T47D (cell line): Measurements from ENCODE around the gene RNF157.
"Not testable (repeated sequence)": the region's sequence is repeated elsewhere in the genome, so short reads cannot be mapped to it uniquely, and the experiment has no call there.

Experiments used
- DNase-seq, 2 experiments: peaks; one replicate each; pipeline versions ENCODE4 v3.0.0 to v3.0.0-alpha.2; 2011 to 2012; ENCODE audit warnings: low read depth in 1 of 2, low spot score in 1 of 2
- JUND ChIP-seq: IDR thresholded peaks from 2 replicates; pipeline ENCODE4 v1.6.1; 2012; ENCODE audit warnings: low read depth
- in situ Hi-C: cut with HindIII; loops from 2 replicates; pipeline ENCODE4 v1.10.0; 2016; ENCODE audit warnings: low sequenced_read_pairs, low pct_unique_long_range_greater_than_20kb

RNF157 gene

DNA sequence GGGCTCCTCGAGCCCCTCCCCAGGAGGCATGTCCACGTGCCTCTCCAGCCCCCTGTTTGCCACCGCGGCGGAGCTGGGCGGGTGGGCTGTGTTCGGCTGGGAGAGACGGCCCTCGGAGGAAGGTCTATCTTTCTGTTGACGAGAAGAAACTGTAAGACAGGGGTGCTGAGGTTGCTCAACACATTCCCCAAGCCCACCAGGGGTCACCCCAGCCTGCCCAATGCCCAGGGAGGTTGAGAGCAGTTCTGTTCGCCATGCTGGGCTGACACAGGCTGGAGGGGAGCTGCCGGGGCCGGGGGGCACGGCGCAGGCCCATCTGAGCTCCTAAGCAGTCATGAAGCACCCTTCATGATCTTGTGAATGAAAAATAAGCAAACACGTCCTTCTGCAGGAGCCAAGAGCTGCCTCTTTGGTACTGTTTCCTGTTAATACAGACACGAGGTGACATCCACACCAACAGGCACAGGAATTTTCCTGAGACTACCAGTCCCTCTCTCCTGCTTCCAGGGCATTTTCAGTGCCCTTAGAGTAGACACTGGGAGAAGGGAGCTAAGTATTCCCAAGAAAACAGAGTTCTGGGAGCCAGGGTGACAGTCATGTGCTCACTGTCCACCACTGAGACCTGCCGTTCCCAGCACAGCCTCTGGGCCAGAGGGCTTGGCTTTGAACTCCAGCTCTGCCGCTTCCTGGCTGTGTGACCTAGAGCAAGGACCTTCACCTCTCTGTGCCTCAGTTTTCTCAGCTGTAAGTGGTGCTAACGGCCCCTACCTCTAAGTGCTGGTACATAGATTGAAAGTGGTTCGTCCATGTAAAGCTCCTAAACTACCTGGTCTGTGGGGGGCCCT lies 34.0 kb upstream of the RNF157 start:
- TF ChIP-seq JUND: no peak
- DNase-seq: no peak
- in situ Hi-C loops: no loop called here

DNA sequence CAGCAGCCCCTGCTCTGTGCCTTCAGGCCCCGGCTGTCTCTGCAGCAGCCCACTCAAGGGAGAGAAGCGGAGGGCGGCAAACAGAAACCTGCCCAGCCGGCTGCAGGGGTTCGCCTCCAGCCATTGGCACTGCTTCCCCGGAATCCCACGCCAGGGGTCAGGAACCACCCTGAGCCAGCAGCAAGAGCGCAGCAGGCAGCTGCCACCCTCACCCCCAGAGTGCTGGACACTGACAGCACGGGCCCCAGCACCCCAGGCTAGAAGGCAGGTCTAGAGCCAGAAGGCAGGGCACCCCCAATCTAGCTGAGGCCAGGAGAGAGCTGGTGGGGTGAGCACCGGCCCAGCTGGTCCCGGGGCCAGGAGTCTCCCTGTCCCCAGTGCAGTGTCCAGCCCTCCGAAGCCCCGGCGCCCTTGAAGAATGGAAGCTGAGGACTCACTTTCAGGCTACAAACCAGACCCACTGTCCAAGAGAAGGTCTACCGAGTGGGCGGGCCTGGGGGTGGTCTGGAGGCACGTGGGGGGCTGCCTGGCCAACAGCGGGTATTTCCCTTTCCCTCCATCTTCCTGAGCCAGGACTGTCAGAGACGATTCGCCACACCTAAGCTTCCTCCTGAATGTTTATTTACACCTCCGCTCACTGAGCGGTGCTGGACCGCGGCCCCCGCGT lies 33.3 kb upstream of the RNF157 start:
- in situ Hi-C loops: no loop called here
- DNase-seq: no peak
- no peak for TF ChIP-seq JUND

DNA sequence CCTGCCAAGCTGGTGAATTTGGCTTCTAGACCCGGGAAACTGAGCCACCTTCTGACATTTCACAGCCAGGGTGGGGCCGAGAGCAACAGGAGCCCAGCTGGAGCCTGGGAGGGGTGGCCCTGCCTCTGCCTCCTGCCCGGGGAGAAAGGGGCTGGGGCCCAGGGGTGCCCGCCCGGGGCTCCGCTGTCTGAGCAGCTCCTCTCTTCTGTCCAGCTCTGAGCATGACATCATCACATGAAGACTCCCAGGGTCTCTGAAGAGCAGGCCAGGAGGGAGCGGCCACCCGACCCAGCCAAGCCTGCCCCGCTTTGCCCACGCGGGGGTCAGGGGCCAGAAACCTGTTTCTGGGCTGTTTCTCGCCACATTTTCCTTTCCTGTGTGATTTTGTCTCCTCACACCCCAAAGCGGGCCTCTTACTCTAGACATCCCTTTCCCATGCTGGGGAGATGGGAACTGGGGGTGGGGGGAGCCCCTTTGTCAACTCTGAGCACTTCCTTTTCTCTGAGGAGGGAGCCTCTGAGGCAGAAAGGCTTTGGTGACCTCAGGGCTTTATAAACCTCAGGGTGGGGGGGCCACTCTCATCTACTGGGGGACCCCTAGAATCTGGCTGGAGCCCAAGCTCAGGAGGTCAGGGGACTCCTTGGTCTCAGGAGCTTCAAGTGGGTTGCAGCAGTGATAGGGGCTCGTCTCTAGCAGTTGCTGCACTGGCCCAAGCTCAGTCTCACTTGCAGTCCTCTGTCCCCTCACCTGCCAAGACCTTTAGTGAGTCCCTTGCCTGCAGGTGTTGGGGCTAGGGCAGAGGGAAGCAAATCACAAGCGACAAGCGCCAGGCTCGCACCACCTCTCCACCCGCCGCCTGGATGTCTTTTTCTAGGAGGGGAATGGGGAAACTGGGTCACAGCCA lies 32.5 kb upstream of the RNF157 start:
- in situ Hi-C loops: no loop called here
- TF ChIP-seq JUND: no peak
- no peak for DNase-seq

DNA sequence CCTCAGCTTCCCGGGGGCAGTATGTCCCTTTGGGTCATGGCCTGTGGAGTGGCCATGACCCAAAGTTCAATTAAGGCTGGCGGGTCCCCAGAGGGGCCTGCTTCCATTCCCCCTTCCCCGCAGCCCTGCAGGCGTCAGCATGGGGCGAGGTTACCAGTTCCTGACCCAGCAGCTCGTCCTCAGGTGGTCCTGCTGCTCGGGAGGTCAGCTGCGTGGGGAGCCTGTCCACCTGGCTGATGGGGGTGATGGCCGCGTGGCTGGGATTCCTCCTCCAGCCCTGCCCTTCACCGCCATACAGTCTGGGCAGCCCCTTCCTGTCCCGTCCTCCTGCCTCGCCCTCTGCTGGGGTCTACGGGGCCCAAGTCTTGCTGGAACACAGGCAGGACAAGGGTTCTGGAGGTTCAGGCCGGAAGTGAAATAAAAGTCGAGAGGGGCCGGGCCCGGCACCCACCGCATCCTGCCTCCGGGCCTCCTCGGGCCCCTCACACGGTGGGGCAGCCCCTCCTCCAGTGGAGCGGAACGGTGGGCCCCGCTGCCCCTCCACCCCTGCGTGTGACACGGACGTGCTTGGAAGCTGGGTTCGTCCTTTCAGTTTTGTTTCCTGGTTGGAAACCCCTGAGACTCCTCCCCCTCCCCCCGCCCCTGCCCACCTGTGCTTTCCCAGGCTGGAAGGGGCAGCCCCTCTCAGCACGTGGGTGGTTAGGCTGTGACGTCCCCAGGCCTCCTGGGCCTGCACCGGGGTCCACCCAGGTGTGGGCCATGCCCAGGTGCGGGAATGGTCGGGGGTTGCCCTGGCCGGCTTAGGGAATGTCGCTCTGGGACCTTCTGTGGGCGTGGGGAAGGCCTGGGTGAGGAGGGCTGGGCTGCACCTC lies 31.6 kb upstream of the RNF157 start:
- in situ Hi-C loops: no loop called here

DNA sequence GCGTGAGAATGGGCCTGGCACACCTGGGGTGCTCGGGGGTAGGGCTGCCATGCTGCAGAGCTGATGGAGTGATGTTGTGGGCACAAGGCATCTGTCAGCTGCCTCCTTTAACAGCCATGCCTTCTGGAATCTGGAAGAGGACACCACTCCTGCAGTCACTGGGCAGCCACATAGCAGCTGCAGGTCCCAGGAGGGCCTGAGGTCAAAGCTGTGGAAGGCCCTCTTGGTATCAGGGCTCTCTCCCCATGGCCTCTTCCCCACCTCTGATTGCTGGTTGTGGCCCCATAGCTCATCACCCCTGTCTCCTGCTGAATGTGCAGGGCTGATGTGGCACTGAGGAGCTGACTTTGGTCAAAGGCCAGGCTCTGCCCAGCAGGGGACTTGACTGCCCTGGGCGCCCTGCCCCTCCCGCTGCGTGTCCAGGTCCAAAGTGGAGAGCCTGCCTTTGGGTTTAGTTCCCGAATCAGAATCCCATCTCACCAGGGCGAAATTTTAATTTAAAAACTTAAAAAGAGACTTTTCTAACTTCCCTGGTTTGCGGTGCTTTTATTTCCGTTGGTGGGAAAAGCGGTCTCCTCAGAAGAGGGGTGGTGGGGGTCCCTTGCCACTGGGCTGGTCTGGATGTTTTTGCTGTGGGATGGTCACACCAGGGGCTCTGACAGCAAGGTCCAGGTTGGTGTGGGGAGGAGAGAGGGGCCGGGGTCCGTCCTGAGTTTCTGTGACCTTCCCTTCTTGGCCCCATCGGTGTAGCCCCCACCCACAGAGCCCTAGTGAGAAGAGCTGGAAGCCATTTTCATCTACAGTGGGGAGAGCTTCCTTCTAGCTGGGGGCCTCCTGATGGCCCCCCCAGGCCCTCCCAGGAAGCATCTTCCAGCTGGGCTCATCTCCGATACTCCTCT lies 30.7 kb upstream of the RNF157 start:
- in situ Hi-C loops: no loop called here

More for the DNA sequence above, 31.6 kb upstream of the RNF157 start:
- TF ChIP-seq JUND: no peak
- no peak for DNase-seq

DNA sequence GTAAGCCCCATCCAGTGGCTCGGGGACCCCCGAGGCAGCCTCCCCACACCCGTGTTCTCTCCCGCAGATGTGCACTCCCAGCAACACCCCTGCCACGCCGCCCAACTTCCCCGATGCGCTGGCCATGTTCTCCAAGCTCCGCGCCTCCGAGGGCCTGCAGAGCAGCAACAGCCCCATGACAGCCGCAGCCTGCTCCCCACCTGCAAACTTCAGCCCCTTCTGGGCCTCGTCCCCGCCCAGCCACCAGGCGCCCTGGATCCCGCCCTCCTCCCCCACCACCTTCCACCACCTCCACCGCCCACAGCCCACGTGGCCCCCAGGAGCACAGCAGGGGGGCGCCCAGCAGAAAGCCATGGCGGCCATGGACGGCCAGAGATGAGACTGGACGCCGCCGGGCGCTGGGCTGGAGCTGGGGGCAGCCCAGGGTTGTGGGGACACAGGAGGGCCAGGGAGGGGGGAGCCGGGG lies 29.9 kb upstream of the RNF157 start:
- in situ Hi-C loops: no loop called here
- DNase-seq: no peak
- TF ChIP-seq JUND: no peak

More for the DNA sequence above, 30.7 kb upstream of the RNF157 start:
- no peak for TF ChIP-seq JUND
- DNase-seq: no peak

DNA sequence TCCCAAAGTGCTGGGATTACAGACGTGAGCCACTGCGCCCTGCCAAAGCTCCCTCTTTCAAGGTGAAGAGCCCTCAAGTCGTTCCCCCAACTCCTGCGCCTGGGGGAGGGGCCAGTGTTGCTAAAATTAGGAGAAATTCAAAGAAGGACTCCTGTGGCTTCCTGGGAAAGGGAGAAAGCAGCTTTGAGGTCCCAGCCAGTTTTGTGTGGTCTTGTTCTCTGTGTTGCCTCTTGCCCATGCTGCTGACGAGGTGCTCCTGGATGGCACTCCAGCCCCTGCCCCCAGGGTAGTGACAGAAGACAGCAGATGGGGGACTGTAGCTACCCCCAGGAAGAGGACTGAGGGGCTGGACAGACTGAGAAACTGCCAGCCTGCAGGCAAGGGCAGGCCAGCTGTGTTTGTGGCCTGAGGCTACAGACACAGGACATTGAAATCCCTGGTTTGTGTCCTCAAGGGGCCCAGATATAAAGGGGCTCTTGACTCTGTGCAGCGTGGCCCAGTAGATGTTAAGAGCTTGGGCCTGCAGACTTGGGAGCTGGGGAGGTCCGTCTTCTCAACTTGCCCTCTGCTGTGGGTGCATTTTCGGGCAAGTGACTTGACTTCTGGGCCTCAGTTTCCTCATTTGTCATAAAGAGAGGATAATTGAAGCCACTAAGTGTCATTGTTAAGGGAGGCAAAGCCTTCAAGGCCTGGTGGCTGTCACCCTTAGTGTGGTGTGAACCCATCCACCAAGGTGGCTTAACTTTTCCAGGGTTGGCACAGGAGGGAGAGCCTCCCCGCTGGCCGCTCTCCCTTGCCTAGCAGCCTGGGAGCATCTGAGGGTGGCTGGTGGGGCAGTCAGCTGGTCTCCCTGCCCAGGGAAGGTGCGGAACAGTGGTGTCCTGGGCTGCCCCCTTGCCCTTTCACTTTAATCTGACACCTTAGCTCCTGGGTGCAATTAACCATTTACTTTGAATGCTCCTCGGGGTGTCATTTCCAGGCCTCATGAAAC lies 29.0 kb upstream of the RNF157 start:
- no peak for TF ChIP-seq JUND
- in situ Hi-C loops: no loop called here
- no peak for DNase-seq

DNA sequence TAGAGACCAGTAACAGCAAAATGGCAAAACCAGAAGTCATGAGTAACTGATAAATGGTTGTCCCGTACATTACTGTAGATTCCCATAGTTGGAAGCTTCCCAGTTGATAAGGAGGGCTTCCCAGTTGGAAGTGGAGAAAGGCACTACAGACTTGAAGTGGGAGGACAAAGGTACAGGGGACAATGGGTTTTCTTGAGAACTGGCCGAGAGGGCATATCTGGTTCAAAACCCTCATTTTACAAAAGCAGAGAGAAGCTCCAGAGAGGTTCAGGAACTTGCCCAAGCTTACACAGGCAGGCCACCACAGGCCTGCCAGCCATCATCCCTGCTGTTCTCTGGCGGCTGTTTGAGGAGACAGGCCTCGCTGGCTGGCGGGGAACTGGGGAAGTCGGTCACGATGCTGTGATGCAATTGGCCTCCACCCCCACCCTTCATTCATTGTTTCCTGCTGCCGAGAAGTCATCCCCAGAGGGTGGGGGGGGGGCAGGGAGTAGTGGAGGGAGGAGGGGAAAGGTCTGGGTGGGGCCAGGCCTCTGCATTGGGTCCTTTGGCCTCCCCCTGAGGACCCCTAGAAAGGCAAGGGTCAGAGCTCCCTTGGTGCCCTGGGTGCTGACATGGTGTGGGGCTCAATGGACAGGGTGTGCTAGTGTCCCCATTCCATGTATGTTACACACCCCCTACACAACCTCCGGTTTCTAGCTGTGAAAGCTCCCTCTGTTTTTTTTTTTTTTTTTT lies 27.9 kb upstream of the RNF157 start:
- no peak for TF ChIP-seq JUND
- in situ Hi-C loops: no loop called here
- DNase-seq: no peak

DNA sequence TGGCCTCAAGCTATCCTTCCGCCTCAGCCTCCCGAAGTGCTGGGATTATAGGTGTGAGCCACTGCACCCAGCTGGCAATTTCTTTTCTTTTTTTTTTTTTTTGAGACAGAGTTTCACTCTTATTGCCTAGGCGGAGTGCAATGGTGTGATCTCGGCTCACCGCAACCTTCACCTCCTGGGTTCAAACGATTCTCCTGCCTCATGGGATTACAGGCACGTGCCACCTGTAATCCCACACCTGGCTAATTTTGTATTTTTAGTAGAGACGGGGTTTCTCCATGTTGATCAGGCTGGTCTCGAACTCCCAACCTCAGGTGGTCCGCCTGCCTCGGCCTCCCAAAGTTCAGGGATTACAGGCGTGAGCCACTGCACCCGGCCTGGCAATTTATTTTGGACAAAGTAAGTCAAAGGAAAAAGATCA lies 27.3 kb upstream of the RNF157 start:
- in situ Hi-C loops, DNase-seq: not testable (repeated sequence)
